Endodermal cell (in vitro differentiated cells): Measurements from ENCODE around the gene RCAN2. TPM values are rescaled to one million over a fixed set of nuclear protein-coding genes. Genes with fewer than 3 reads are reported as not detected.
A peak's percentile ranks its signal among the peaks of the same experiment; 100 is the strongest.

Experiments
- DNase-seq: peaks from one replicate; pipeline ENCODE4 v3.0.0-alpha.2; 2017
- H3K27ac ChIP-seq: 2 replicates; pipeline ENCODE4 v1.5.1; 2013; ENCODE audit warnings: mild to moderate bottlenecking, low read depth, low read length, moderate library complexity
- H3K27me3 ChIP-seq: 2 replicates; pipeline ENCODE4 v1.6.1; 2013; ENCODE audit warnings: mild to moderate bottlenecking, low read length, moderate library complexity; ENCODE audit not compliant: insufficient read depth, control insufficient read depth, poor library complexity, severe bottlenecking
- H3K36me3 ChIP-seq: 2 replicates; pipeline ENCODE4 v1.7.0; 2013; ENCODE audit warnings: mild to moderate bottlenecking, low read length, moderate library complexity; ENCODE audit not compliant: control insufficient read depth, insufficient read depth
- H3K4me1 ChIP-seq: one replicate; pipeline ENCODE4 v1.7.0; 2013; ENCODE audit warnings: low read length; ENCODE audit not compliant: control insufficient read depth, insufficient read depth
- H3K4me3 ChIP-seq: 2 replicates; pipeline ENCODE4 v1.5.1; 2013; ENCODE audit warnings: mild to moderate bottlenecking, low read length, moderate library complexity
- H3K9ac ChIP-seq: 2 replicates; pipeline ENCODE4 v1.6.1; 2013; ENCODE audit warnings: mild to moderate bottlenecking, low read length, moderate library complexity; ENCODE audit not compliant: poor library complexity, severe bottlenecking; ENCODE audit errors: extremely low read depth
- H3K9me3 ChIP-seq: 2 replicates; pipeline ENCODE4 v1.6.1; 2013; ENCODE audit warnings: mild to moderate bottlenecking, low read length, moderate library complexity; ENCODE audit not compliant: control insufficient read depth
- H3K27ac Mint-ChIP-seq: 2 replicates; pipeline ENCODE4 v1.8.0; 2020; ENCODE audit warnings: mixed read lengths
- H3K27me3 Mint-ChIP-seq: 2 replicates; pipeline ENCODE4 v1.8.0; 2021; ENCODE audit warnings: mild to moderate bottlenecking, mixed read lengths; ENCODE audit not compliant: insufficient read depth
- H3K36me3 Mint-ChIP-seq: 2 replicates; pipeline ENCODE4 v1.8.0; 2020; ENCODE audit warnings: low read depth, mixed read lengths
- H3K4me1 Mint-ChIP-seq: 2 replicates; pipeline ENCODE4 v1.8.0; 2020; ENCODE audit warnings: mixed read lengths
- H3K4me3 Mint-ChIP-seq: 2 replicates; pipeline ENCODE4 v1.8.0; 2020; ENCODE audit warnings: mild to moderate bottlenecking, moderate library complexity, mixed read lengths
- H3K9me3 Mint-ChIP-seq: 2 replicates; pipeline ENCODE4 v1.8.0; 2020; ENCODE audit warnings: mild to moderate bottlenecking, mixed read lengths
- CTCF ChIP-seq: fragments of 200-600 bp; sonication (generic); conservative IDR thresholded peaks from 2 replicates; pipeline ENCODE4 v1.5.0; 2021; ENCODE audit warnings: antibody characterized with exemption, mild to moderate bottlenecking
- WGBS, 2 experiments: methylation state at CpG; one replicate each; pipeline versions ENCODE4 v1.1.5 to v1.1.7; 2013; ENCODE audit warnings: missing lambda C conversion rate in 2 of 2, mixed read lengths in 1 of 2; ENCODE audit not compliant: insufficient coverage in 1 of 2, insufficient read length in 1 of 2; 5-methylcytosine and 5-hydroxymethylcytosine counted together
- long read RNA-seq, 4 experiments: library from polyadenylated mRNA in 2 of 4; library from RNA in 1 of 4; library from capped mRNA in 1 of 4; stranded (forward) in 3 of 4; unstranded in 1 of 4; transcript quantifications; one replicate each; pipeline ENCODE4 v2.0.0, GENCODE V29; 2020 to 2021; ENCODE audit warnings: inconsistent platforms in 1 of 4
- polyA plus RNA-seq, 2 experiments: library from polyadenylated mRNA; stranded (reverse); fragments of 50-300 nt; gene quantifications; one replicate each; pipeline ENCODE4 v1.2.3, GENCODE V29; 2013
- total RNA-seq, 2 donors: library from RNA; stranded (reverse); fragmentation: NEBNext Ultra II Directional in 1 of 2; extraction: Animal tissue kit (Norgen Biotek cat#: 25700) in 1 of 2; gene quantifications; 2 replicates in 1 of 2; 3 replicates in 1 of 2; pipeline ENCODE4 v1.2.1, GENCODE V29; 2021

Gene RCAN2
- total RNA-seq = 10 to 100 TPM; 15.7 to 16.7 TPM
- polyA plus RNA-seq (2013, experiment 1 of 2) = 7.7 TPM
- polyA plus RNA-seq (2013, experiment 2 of 2) = 9.2 TPM
- long read RNA-seq, experiment 1, partial matches to known transcripts = 0 of 4 reads
- long read RNA-seq, experiment 1, other reads (novel, unspliced or antisense) = 4 of 4 reads
- long read RNA-seq, experiment 2, partial matches to known transcripts = 1 of 1 reads
- long read RNA-seq, experiment 2, other reads (novel, unspliced or antisense) = 0 of 1 reads
- long read RNA-seq, experiment 3, partial matches to known transcripts = 1 of 4 reads
- long read RNA-seq, experiment 3, other reads (novel, unspliced or antisense) = 3 of 4 reads
- long read RNA-seq, experiment 4, partial matches to known transcripts = 0 of 5 reads
- long read RNA-seq, experiment 4, other reads (novel, unspliced or antisense) = 5 of 5 reads

DNA sequence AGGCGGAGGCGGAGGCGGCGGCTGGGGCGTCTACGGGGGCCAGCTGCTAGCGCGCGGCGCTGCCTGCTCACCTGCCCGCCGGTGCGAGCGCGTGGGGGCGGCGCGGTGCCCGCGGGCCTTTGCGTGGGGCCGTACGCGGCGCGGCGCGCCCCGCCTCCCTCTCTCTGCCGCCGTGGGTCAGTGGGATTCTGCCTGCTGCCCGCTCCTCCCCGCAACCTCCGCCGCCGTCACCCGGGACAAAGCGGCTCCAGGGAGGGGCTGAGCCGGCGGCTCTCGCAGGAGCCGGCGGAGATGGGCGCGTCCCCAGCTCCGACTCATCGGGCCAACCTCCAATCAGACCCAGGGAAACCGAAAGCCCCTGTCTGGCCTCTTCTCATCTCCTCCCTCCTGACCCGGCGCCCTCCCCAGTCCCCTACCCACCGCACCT lies at the start of gene RCAN2:
RCAN2 (minus strand) TSS at position 249 of the 427 bp plus-strand sequence.
- Histone ChIP-seq H3K4me1 (peaks cover 10% of the 10 kb centered on the region), H3K4me3 (peak within 1 kb of the TSS; percentile 82), H3K27ac (no peak within 1 kb of the TSS), H3K9ac (no peak within 1 kb of the TSS), H3K27me3 (peaks cover 66% of the 10 kb centered on the region), H3K9me3 (no peaks in the 10 kb centered on the region), H3K36me3 (no peaks in the 10 kb centered on the region)
- Mint-ChIP-seq H3K27ac (peak within 1 kb of the TSS; percentile 33), H3K4me3 (peak within 1 kb of the TSS; percentile 66), H3K9me3 (no peaks in the 10 kb centered on the region), H3K27me3 (peaks cover 70% of the 10 kb centered on the region), H3K4me1 (peaks cover 39% of the 10 kb centered on the region), H3K36me3 (no peaks in the 10 kb centered on the region)
- TF ChIP-seq CTCF = no peak
- DNase-seq = peak; percentile 94
- WGBS, 2 experiments = 0% methylated on average over 2 to 51 of the region's 51 CpGs

GRCh38 chr6:46539866-46540265 lies 48.6 kb upstream of the RCAN2 start:
- Histone ChIP-seq H3K36me3 (no peaks in the 10 kb centered on the region), H3K9ac (no peak overlapping the region), H3K9me3 (peaks cover 16% of the 10 kb centered on the region), H3K27me3 (no peaks in the 10 kb centered on the region), H3K4me1 (no peaks in the 10 kb centered on the region), H3K27ac (no peak overlapping the region), H3K4me3 (no peak overlapping the region)
- no peaks in the 10 kb centered on the region for H3K27me3 Mint-ChIP-seq
- WGBS, 2 experiments = 88 to 100% methylated on average over 1 to 2 of the region's 2 CpGs
- DNase-seq = no peak
- H3K36me3 Mint-ChIP-seq = no peaks in the 10 kb centered on the region
- no peak overlapping the region for H3K4me3 Mint-ChIP-seq
- H3K4me1 Mint-ChIP-seq = no peaks in the 10 kb centered on the region
- no peak for TF ChIP-seq CTCF
- H3K27ac Mint-ChIP-seq = no peak overlapping the region
- peaks cover 16% of the 10 kb centered on the region for H3K9me3 Mint-ChIP-seq

- peaks cover 7% of the 10 kb centered on the region for H3K9me3 Mint-ChIP-seq
- no peak overlapping the region for H3K9ac ChIP-seq
- 76 to 100% methylated on average over 2 to 6 of the region's 6 CpGs for WGBS, 2 experiments
- no peaks in the 10 kb centered on the region for H3K27me3 Mint-ChIP-seq
- H3K36me3 ChIP-seq = no peaks in the 10 kb centered on the region
- no peaks in the 10 kb centered on the region for H3K4me1 Mint-ChIP-seq
- H3K4me3 Mint-ChIP-seq = no peak overlapping the region
- TF ChIP-seq CTCF = no peak
- H3K27ac Mint-ChIP-seq = no peak overlapping the region
- H3K4me3 ChIP-seq = no peak overlapping the region
- no peak for DNase-seq
- peaks cover 7% of the 10 kb centered on the region for H3K9me3 ChIP-seq
- no peaks in the 10 kb centered on the region for H3K27me3 ChIP-seq
- H3K36me3 Mint-ChIP-seq = no peaks in the 10 kb centered on the region
- no peaks in the 10 kb centered on the region for H3K4me1 ChIP-seq
- H3K27ac ChIP-seq = no peak overlapping the region
Observed at GRCh38 chr6:46538800-46539480, 47.7 kb upstream of the RCAN2 start.
